Fibroblast of villous mesenchyme (primary cell): ENCODE results near the gene CDH12. TPM values are rescaled to one million over a fixed set of nuclear protein-coding genes. Genes with fewer than 3 reads are reported as not detected.

Source experiments
- DNase-seq: peaks from one replicate; pipeline ENCODE4 v3.0.0-alpha.2; 2010; ENCODE audit warnings: low read depth
- H3K4me3 ChIP-seq: 2 replicates; pipeline ENCODE4 v1.5.1; 2011; ENCODE audit warnings: low read depth, mild to moderate bottlenecking, low read length
- total RNA-seq: library from RNA; depleted of rRNA; stranded (reverse); fragments of >200 nt; gene quantifications from 2 replicates; pipeline ENCODE4 v1.2.3, GENCODE V29; 2012
- TF ChIP-seq, protein P1 (sequence below): IDR thresholded peaks from 2 replicates; pipeline ENCODE4 v1.5.1; 2012; ENCODE audit warnings: low read depth, mild to moderate bottlenecking, low read length; ENCODE audit not compliant: insufficient read depth

CDH12 gene
- total RNA-seq, 1 donor, result not detected

DNA sequence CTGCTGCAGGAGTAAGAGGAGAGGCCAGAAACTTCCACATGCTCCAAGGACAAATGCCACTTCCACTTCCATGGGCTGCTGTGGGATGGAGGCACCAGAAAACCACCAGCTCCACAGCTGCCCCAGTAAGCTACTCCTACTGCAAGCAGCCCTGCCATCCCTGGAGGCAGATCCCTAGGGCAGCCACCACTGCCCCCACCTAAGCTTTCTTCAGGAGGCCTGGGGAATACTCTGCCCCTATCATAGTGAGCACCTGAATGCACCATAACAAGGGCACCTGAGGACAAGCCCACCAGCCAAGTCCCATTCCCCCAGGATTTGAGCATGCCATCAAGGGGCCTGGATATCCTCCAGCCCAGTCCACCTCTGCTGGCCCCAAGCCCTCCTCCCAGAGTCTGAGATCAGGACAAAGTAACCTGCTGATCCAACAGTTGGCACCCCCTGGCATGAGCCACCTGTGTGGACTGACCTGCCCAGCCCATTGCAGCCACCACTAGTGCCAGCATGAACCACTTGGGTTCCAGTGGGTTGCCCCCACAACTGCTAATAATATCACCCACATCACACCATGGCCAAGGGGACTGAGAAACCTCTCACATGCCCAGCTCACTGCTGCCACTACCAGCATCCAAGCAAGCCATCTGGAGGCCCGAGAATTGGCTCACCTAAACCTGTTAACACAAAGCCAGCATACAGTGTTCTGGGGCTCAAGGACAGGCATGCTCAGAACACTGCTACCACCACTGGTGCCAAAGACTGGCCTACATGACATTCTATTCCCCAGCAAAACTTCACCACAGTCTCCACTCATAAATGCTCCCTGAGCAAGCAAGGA is 480.1 kb downstream of the CDH12 start:
- no peak overlapping the region for H3K4me3 ChIP-seq
- DNase-seq, result no peak
- TF ChIP-seq, protein P1, sequence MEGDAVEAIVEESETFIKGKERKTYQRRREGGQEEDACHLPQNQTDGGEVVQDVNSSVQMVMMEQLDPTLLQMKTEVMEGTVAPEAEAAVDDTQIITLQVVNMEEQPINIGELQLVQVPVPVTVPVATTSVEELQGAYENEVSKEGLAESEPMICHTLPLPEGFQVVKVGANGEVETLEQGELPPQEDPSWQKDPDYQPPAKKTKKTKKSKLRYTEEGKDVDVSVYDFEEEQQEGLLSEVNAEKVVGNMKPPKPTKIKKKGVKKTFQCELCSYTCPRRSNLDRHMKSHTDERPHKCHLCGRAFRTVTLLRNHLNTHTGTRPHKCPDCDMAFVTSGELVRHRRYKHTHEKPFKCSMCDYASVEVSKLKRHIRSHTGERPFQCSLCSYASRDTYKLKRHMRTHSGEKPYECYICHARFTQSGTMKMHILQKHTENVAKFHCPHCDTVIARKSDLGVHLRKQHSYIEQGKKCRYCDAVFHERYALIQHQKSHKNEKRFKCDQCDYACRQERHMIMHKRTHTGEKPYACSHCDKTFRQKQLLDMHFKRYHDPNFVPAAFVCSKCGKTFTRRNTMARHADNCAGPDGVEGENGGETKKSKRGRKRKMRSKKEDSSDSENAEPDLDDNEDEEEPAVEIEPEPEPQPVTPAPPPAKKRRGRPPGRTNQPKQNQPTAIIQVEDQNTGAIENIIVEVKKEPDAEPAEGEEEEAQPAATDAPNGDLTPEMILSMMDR, result no peak

DNA sequence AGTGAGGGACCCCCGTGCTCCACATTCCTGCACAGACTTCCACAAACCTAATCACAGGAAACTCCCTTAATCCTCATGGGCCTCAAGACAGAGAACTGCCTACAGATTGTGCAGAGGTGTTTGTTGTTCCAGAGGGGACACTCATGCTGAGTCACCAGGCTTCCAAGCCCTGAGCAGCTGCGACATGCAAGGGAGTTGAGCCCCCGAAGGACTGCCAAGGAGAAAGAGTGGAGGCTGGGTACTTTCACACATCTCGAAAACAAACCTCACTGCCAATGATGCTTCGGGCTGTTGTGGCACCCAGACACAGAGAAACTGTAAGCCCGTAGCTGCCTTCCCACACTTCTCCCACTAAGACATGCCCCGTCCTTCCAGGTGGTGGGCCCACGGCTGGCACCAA is 480.8 kb downstream of the CDH12 start:
- no peak for DNase-seq
- H3K4me3 ChIP-seq, result no peak overlapping the region
- TF ChIP-seq, protein P1, result no peak

DNA sequence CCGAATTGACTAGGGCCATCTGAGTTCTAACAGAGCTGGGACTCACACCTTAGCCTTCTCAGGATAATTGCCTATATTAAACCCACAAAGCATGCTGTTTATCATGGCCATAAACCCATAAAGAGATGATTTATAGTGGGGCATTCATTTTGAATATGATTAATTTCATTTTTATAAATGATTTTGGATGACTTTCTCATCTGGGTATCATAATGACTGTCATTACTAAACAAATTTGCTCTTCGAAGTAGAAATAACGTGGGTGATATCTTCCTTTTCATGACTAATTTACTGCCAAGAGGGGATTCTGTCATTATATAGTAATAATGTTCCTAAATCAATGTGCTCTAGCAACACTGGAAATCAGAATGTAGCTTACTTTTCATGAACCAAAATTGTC is 498.2 kb downstream of the CDH12 start:
- no peak for DNase-seq

DNA sequence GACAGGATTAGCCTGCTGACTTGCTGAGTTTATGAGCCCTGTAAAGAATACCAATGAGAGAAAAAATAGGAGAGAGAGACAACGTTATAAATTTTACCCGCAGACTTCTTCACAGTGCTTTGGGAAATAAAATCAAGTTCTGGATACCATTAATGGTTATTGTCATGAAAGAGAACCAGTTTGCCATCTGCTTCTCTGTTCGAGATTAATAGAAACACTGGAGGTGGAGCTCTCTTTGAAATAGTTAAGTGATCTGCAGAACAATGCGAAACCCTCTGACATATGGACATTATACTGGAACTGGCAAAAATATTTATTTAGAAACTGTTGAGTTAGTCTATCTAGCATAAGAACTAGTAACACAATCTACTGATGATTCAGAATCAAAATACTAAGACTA is 500.7 kb downstream of the CDH12 start:
- DNase-seq, result no peak
- no peak overlapping the region for H3K4me3 ChIP-seq
- TF ChIP-seq, protein P1, result no peak

More for the DNA sequence above, 498.2 kb downstream of the CDH12 start:
- TF ChIP-seq, protein P1, result no peak
- no peak overlapping the region for H3K4me3 ChIP-seq

DNA sequence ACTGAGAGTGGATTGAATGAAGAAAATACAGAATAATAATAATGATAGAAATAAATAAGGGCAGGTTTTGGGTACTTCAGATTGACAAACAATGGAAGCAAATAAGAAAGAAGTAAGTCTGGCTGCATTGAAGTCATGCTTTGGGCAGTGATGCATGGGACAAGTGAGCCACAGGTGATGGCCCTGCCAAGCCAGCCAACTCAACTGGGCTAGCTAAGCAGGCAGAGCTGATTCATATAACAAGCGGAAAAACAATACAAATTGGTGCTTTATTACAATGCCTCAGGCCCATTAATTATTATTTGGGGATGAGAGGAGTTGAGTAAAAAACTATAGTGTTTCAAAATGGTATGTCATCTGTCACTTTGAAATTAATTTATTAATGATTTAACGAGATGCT is 502.0 kb downstream of the CDH12 start:
- DNase-seq, result no peak

DNA sequence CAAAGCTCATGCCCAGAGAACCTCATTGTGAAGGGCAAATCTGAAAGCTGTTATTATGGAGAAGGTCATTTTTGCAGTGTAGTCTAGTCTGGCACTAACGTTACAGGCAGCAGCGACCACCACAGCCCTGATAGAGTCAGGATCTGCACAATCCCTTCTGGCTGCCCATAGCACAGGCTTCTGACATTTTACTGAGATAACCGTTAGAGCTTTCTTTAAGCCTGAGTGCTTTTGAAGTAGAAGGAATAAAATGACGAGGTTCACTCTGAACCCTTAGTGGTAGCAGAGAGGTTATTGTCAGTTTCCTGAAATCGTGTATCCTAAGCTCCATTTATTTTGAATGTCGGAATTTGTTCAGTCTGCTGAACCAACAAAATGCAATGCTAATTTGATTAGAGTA is 505.1 kb downstream of the CDH12 start:
- H3K4me3 ChIP-seq, result no peak overlapping the region
- no peak for DNase-seq
- TF ChIP-seq, protein P1, result no peak

More for the DNA sequence above, 502.0 kb downstream of the CDH12 start:
- no peak overlapping the region for H3K4me3 ChIP-seq
- TF ChIP-seq, protein P1, result no peak
